ENCODE results near the gene VPS9D1.
"Not testable (repeated sequence)": the region's sequence is repeated elsewhere in the genome, so short reads cannot be mapped to it uniquely, and the experiment has no call there.

The VPS9D1 gene

DNA sequence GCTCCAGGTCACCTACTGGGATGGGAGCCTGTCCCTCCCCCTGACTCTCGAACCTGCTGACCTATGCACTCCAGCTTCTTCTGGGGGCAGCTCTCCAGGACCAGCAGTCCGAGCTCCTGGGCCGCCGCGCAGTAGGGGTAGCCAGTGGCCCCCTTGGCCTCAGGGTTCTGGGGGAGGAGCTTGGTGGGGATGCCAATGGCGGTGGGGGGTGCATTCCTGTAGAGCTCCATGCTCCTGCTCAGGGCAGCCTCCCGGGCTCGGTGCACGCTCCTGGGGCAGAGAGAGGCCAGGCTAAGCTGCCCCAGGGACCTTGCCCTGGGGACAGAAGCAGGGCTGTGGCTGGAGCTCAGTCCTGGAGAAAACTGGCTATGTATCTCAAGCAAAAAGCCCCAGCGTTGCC, 11.5 kb downstream of the VPS9D1 start:
- no peak for DNase-seq

DNA sequence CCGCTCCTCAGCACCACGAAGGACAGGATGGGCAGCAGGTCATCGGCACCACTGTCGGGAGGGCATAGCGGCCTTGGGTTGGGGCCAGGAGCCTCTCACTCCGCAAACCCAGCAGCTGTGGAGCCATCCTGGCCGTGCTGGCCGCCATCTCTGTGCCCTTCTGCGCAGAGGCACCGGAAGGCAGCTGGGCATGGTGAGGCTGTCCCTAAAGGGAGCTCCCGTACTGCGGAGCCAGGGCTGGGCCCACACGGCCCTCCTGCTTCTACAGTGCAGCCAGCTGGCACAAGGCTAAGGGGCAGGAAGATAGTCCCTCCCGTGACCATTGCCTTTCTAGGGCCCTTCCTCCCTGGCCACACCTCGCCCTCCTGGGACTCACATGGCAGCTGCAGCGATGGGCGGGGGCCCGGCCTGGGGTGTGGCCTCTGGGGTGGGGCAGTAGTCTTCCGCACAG, 12.2 kb downstream of the VPS9D1 start:
- no peak for DNase-seq

DNA sequence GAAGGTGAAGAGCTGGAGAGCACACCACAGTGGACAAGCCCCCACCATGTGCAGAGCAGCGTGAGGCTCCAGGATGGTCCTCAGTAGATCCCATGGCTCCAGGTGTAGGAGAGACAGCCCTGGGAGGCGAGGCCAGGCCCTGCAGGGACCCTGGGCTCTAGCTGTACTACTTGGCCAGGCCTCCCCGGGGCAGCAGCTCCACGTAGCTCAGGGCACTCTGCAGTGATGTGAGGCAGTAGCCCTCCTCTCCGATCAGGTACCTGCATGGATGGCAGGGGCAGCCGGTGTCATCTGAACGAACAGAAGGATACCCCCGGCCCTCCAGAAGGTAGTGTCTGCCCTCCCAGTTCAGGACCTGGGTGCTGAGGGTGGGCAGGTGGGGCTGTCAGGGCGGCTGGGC, 13.0 kb downstream of the VPS9D1 start:
- DNase-seq = no peak

- DNase-seq = no peak
Observed at GRCh38 chr16:89706518-89707260, 14.0 kb downstream of the VPS9D1 start.

GRCh38 chr16:89705006-89705405, 15.7 kb downstream of the VPS9D1 start:
- no peak for DNase-seq

GRCh38 chr16:89704281-89704680, 16.4 kb downstream of the VPS9D1 start:
- no peak for DNase-seq

DNA sequence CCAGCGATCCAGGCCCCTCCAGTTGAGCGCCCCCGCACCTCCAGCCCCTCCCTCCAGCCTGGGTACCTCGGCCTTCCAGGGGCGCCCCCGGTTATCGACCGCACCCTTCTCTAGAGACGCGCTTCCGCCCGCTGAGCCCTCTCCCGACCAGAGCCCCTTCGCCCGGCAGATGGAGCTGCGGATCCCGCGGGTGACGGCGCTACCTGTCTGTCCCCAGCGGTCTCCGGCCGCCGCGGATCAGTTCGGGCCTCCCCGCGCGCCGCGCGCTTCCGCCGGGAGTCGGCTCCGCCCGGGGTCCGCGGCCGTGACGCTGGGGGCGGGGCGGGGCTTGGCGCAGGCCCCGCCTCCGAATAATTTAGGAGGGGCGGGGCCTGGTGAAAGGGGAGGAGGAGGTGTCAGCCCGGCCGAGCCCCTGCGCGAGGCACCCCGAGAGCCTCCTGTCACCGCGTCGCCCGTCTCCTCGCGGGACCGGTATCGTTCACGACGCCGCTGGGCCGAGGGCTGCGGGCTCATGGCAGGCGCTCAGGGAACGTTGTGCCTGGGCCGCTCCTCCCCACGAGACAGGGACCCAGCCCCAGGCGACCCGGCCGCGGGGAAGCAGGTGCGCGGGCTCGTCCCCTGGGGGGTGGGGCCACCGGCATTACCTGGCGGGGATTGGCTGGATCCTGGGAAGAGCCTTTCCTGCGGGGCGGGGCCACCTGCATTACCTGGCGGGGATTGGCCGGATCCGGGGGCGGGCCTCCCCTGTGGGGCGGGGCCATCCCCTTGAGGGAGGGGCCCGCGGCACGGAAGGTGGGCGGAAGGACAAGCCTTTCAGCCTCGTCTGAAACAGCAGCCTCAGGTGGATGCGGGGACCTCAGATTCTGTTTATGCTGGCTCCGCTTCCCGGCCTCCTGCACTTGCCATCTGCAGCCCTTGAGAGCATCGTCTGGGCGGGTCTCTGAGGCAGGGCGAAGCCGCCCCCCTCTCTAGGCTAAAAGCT, 19.0 kb downstream of the VPS9D1 start, which contains the start of gene SPATA2L:
TSS of gene SPATA2L (minus strand) at position 281 of the 982 bp plus-strand sequence. CDS start 473 bp downstream, outside the sequence.
- DNase-seq = peak; percentile 97

- DNase-seq = no peak
Observed at GRCh38 chr16:89700649-89701424, 19.9 kb downstream of the VPS9D1 start.

DNA sequence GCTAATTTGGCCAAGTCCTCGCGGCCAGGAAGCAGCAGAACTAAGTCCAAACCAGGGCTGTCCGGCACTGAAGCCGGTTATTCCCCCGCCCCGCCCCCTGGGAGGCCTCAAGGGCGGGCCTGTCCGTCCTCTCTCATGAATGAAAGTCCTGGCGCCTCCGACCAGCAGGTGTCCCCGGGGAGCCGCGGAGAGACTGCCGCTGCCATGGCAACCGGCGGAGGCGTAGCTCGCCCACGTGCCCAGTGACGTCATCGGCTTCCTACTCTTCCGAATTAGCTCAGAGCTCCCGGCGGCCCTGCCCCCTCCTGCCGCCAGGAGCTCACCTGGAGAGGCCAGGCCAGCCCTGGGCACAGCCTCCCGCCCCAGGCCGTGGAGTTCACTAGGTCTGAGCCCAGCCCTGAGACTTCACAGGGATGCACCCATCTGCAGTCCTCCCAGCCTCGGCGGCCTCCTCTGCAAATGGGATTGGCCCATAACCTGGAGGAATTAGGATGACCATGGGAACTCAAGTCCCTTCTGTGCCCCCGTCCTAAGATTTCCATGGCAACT, 20.5 kb downstream of the VPS9D1 start:
- DNase-seq = peak; percentile 98

DNA sequence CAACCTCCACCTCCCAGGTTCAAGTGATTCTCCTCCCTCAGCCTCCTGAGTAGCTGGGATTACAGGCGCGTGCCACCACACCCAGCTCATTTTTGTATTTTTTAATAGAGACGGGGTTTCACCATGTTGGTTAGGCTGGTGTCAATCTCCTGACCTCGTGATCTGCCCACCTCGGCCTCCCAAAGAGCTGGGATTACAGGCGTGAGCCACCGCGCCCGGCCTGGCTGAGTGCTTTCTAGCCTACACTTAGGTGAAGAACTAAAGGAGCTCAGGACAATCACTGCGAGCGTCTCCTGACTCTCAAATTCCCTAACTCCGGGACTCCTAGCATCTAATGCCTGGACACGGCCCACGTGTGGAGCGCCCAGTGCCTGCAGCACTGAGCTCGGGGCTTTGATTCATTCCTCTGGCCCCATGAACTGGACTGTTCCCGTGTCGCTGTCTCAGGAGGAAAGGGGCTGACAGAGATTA, 21.0 kb downstream of the VPS9D1 start:
- not testable (repeated sequence) for DNase-seq

- not testable (repeated sequence) for DNase-seq
Observed at GRCh38 chr16:89698717-89699116, 22.0 kb downstream of the VPS9D1 start.

GRCh38 chr16:89697616-89698331, 22.9 kb downstream of the VPS9D1 start:
- DNase-seq = no peak

DNA sequence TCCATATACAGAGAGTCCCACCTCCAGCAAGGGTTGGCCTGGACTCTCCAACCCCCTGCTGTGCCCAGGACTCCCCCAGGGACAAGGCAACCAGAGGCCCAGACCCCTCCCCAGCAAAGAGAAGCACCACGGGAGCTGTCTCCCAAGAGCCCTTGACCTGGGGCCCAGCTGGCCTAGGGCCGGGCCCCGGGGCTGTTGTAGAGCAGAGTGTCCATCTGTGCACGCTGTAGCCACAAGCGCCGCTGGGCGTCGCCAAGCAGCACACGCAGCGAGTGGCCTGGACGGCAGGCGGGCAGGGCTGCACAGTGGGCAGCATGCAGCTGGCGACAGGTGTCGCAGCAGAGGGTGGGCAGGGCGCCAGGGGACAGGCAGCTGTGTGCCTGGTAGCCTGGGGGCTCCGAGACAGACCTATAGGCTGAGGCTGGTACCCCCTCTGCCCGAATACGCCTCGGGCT, 23.5 kb downstream of the VPS9D1 start:
- DNase-seq = no peak

GRCh38 chr16:89696670-89697128, 24.0 kb downstream of the VPS9D1 start:
- no peak for DNase-seq

DNA sequence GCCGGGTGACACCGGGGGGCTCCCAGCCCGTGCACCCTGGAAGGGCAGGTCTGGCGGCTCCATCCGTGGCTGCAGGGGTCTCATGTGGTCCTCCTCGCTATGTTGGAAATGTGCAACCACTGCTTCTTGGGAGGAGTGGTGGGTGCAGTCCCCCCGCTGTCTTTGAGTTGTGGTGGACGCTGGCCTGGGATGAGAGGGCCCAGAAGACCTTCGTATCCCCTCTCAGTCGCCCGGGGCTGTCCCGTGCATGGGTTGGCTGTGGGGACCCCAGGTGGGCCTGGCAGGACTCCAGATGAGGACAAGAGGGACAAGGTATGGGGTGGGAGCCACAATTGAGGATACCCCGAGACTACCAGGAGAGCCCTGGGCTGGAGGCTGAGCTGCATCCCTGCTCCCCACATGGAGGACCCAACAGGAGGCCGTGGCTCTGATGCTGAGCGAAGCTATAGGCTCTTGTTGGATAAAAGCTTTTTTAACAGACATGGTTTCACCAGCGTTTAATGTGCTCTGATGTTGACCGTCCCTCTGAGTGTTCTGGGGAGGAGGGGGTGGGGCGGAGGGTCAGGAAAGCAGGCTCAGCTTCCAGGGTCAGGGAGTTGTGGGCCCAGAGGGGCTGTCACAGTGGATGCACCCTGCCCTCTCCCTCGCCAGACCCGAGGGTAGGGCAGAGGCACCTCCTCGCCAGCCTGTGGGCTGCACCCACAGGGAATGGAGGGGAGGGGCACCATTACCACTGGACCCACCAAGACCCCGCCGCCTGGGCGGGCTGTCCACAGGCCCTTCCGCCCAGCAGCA, 24.6 kb downstream of the VPS9D1 start:
- no peak for DNase-seq

DNA sequence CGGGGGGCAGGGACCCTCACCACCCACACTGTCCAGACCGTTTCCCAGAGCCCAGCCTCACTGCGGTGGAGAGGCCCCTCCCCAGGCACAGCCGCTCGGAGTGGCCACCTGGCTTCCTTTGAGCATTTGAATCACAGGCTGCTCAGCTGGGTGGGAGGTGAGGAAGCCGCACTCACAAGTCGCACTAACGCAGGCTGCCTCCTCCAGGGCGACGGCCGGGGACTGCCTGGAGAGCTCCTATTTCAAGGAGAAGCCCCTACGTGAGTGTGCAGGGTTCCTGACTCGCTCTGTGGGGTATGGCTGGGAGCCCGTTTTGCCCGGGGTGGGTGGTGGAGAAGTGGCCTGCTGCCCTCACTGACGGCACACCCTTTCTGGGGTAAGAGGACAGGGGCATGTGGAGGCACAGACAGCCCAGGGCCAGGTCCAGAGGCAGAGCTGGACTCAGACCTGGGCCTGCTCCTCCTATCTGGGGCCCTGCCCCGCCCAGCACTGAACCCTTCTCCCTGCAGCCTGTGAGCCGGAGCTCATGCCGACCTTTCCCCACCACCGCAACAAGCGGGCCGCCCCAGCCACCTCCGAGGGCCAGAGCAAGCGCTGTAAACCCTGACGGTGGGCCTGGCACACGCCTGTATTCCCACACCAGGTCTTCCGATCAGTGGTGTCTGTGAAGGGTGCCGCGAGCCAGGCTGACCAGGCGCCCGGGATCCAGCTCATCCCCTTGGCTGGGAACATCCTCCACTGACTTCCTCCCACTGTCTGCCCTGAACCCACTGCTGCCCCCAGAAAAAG, 25.4 kb downstream of the VPS9D1 start:
- no peak for DNase-seq

GRCh38 chr16:89694784-89695085, 26.0 kb downstream of the VPS9D1 start:
- DNase-seq = not testable (repeated sequence)

DNA sequence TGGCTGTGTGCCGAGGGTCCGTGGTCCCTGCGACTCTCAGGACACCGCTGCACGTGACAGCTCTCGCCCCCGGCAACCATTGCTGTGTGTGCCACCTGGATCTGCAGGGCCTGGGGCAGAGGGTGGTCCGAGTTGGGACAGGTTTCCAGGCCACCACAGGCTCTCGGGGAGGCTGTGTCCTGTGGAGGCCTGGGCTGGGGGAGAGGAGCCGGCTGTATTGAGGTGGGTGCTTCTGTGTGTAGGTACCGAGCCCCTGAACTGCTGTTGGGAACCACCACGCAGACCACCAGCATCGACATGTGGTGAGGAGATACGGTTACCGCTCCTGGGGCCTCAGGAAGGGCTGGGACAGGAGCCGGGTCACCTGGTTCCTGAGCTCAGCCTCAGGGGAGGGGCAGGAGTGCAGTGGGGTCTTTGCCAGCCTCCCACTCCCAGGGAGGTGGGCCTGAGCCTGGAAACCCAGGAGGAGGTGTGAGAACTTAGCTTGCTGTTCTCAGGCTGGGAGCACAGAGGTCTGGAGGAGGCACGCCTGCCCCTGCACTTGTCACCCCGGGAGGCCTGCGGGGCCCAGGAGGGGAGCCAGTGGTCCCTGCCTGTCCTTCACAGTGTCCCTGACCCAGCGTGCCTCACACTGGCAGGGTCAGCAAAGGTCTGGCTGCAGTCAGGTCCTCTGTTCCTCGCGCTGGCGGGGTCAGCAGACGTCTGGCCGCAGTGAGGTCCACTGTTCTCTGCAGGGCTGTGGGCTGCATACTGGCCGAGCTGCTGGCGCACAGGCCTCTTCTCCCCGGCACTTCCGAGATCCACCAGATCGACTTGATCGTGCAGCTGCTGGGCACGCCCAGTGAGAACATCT, 26.5 kb downstream of the VPS9D1 start:
- no peak for DNase-seq

DNA sequence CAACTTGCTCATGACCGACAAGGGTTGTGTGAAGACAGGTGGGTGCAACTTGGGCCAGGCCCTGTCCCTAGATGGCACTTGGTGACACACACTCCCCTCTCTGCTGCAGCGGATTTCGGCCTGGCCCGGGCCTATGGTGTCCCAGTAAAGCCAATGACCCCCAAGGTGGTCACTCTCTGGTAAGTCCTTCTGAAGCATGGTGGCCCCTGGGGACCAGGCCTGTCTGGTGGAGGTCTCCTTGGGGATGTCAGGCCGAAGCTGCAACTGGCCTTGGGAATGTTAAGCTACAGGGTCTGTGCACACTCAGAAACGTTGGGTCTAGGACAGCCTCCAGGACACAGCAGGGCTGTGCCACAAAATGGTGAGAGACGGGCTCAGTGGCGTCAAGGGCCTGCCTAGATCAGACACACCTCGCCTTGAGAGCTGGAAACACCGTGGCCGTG, 27.4 kb downstream of the VPS9D1 start:
- DNase-seq = no peak
